Activated T-cell treated with anti-CD3 and anti-CD28 coated beads for 48 hours (primary cell): ENCODE results near the gene SYNDIG1.

Experiments
- DNase-seq: peaks from one replicate; pipeline ENCODE4 v3.0.0-alpha.2; 2020; ENCODE audit warnings: low read depth

SYNDIG1 gene

DNA sequence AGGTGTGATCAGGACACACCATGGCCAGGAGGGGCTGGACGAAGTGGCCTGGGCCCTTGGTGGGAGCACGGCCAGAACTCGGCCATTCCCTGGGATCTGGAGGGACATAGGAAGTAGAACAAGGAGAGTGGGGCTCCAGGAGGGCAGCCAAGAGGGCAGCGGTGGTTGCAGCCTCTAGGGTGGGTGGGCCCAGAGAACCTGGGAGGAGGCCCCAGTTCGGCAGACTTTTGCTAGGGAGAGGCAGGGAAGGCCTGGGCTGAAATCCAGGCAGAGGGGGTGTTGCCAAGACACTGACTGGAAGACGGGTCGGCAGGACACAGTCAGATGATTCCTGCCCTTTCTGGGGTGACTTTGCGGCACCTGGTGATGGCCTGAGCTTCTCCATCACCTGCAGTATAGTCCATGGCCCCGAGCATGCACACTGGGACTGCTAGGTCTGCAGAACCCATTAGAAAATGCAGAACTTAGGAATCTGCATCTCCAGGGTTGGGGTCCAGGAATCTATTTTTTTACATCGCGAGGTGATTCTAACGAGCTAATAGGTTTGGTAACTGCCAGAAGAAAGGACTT lies 224.8 kb downstream of the SYNDIG1 start:
- no peak for DNase-seq

DNA sequence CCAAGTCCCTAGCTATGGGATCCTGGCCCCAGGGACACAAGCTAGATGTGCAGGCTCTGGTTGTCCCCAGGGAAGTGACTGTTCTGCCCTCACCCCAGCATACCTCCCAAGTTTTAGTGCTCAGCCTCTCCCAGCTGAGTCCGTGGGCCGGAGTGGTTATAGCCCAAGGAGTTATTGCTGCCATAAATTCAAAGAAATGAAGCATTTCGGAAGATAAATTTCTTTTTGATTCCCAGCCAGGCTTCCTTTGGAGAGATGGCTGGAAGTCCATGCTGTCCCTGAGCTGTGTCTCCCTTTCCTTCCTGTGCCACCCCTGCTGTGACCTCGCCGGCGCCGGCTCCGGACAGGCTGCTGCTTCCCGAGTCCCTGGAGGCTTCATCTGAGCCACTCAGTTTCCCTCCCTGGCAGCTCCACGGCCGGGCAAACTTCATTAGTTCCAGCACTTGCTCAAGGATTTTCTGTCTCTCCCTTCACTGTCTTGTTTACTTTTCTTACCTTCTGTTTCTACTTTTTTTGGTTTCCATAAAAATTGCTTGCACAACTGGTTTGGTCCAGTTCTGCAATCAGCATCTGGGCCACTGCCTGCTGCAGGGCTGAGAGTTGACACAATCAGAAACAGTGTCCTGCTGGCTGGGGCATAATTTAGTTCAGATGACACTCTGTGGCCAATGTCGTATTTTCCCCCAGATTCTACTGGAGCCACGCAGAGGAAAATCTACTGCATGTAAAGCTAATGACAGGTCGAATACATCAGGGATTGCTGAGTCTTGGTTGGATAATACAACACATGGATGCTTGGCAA lies 225.5 kb downstream of the SYNDIG1 start:
- no peak for DNase-seq

DNA sequence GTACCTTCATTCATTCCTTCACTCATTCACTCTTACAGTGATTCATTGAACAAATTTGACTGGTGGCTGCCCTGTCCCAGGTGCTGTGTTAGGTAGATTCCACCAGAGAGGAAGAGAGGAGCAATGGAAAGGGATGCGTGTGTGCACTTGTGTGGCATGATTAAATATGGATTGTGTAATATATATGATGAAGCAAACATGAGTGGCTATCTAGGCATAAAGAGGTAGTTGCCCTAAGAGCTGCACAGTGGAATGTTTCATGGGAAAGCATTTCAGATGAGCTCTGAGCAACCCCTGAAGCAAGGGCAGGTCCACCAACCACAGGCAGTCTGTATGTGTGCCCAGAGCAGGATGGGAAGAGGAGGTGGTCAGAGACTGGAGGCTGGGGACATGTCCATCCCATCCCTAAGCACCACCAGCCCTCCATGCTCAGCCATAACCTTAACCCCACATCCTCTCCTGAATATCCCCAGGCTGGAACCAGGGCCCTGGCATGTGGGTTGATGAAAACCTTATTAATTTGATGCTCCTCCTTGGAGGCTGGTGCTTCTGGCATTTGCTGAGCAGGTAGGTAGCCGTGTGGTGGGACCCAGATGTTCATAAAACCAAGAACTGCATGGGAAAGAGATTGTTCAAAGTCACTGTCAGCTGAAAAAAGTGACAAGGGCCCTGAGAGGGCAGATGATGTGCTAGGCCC lies 226.2 kb downstream of the SYNDIG1 start:
- no peak for DNase-seq

DNA sequence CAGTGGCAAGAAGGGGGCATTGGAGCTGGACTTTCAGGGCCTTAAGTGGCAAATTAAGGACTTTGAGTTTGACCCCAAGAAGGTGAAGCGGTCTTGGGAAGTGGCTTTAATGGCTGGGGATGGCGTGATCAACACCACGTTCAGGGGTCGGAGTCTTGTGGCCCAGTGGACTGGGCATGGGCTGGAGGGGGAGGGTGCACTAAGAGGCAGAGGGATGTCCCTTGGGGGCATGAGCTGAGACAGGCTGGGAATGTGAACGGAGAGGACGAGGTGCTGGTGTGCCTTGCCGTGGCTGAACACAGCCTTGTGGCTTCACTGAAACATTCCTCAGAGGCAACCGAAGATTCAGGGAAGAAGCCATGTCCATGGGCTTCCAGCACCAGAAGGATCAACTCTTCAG lies 227.0 kb downstream of the SYNDIG1 start:
- no peak for DNase-seq

DNA sequence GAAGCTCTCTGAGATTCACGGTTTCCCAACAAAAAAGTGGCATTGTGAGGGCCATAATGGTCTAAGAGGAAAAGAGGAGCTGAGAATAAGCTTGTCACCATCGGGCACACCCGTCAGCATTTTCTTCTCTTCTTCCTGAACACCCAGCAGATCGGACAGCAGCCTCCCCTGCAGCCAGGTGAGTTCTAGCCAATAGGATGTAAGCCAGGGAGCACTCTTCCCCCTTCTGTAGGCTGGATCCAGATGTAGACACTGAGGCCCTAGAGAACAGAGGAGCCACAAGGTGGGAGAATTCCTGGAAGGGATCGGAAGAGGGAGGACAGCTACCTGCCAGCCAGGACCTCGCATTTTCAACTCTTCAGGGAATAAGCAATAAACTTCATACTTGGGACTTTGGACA lies 228.0 kb downstream of the SYNDIG1 start:
- DNase-seq: no peak

DNA sequence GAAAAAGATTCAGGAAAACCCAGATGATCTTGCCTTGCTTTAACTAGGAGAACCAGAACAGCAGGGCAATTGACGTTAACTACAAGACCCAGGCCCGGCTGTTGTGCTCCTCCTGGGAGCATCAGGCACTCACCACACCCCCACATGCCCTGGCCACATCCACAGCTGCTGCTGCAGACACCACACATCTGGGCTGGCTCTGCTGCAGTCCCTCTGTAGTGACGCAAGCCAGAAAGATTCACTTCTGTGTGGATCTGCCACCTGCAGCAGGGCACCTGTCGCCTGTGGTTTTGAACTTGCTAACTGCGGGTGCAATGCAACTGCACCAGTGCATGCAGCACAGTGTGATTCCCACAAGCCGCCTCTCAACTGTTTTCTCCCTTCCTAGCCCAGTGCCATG lies 228.8 kb downstream of the SYNDIG1 start:
- no peak for DNase-seq

DNA sequence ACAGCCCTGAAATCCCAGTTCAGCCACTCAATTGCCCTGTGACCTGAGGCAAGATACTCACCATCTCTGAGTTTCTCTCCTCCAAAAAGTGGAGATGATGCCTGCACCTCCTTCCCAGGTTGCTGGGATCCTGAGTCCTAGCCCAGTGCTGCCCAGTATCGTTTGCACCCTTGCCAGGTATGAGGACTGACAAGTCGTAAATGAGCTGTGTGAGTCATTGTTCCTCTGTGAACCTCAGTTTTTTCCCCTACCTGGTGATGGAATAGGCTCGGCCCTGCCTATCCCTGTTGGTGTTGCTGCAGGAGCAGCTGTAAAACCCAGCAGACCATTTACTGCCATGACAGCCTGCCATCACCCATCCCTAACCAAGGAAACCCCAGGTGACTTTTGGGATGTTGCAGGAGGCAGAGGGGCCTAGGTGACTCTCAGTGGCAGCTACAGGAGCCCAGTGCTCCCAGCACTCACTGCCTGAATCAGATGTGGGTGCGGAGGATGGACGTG lies 229.3 kb downstream of the SYNDIG1 start:
- no peak for DNase-seq

DNA sequence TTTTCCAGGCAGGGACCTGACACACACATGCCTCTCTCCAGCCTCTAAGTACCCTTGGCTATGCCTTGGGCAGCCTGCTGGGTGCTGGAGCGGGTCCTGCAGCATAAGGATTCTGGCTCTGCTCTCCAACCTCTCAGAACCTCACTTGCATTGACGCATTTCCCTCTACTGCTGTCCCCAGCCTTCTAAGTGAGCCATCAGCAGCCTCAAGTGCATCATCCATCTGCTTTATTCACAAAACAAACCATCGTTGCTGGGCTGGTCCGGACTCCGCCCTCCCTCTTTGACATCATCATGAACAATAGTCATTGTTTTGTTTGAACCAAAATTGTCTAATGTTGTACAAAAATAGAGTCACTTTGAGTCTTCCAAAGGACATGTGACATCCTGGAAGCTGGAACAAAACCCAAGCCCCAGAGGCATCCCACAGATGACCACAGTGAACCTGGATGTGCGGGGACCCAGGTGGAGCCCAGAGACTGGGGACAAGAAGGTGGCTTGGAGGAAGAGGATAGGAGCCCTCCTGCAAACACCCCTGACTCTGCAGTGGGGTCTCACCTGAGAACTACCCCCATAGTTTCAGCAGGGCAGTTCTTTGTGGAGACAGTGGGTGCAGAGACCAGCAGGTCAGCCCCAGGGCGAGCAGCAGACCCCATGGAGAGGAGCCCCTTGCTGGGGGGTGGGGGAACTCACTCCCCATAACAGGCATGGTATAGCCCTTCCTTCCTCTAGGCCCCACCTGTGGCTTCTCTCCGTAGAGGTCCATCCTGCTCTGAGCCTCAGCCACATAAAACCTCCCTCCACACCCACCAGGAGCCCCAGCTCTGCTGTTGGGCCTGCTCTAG lies 230.1 kb downstream of the SYNDIG1 start:
- DNase-seq: no peak

DNA sequence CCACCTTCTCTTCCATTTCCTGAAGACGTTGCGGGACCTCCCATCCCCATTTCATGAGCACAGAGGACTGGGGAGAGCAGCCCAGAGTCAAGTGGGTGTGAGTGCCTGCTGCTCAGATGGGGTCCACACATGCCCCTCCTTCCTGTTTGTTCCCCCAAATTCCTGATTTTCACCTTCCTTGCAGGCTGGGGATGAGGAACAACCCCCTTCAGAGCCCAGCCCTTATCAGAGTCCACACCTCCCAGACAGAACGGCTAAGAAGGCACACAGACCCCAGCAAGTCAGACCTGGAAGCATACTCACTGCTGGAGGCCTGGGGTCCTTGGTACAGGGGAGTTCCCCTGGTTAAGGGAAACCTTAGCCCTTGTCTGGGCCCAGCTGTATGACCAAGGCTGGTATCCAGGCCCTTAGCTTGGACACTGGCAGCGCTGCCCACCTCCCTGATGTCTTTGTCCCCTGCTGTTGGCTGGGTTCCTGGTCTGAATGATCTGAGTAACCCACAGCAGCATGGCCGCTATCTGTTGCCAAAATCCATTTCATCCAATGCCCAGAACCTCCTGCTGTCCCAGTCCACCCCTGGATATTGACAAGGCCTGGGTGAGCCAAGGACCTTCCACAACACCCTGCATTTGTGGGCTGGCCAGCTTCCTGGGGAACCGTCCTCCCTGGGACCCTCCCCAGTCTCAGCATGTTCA lies 230.9 kb downstream of the SYNDIG1 start:
- no peak for DNase-seq

DNA sequence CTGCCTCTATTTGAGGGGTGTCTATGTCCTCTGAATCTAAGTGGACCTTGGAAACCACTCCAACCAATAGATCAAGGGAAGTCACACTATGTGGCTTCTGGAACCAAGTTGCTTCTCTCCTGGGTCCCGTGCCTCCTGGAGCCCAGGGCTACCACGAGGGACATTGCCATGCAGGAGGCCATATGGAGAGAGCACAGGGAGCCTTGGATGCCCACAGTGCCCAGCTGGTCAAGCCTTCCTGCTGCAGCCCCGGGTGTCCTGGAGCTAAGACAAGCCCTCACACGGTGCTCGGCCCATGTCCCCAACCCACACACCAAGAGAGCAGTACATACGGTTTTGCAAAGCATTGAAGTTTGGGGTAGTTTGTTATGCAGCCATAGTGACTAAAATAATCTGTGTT lies 231.6 kb downstream of the SYNDIG1 start:
- DNase-seq: no peak

DNA sequence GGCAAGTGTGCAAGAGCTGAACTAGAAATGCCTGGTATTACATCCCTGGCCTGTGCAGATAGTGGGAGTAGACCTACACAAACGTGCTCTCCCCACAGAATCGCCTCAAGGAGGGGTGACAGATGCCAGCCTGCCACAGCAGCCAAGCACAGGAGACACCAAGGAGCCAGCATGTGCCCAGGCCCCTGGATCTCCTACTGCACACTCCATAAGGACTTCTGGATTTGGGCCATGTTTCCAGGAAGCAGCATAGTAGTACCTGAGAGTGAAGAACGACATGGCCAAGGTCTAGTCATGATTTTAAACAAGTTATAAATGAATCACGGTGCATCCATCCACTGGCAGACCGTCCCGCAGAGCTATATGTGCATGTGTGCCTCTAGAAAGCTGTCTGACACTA lies 232.2 kb downstream of the SYNDIG1 start:
- no peak for DNase-seq

DNA sequence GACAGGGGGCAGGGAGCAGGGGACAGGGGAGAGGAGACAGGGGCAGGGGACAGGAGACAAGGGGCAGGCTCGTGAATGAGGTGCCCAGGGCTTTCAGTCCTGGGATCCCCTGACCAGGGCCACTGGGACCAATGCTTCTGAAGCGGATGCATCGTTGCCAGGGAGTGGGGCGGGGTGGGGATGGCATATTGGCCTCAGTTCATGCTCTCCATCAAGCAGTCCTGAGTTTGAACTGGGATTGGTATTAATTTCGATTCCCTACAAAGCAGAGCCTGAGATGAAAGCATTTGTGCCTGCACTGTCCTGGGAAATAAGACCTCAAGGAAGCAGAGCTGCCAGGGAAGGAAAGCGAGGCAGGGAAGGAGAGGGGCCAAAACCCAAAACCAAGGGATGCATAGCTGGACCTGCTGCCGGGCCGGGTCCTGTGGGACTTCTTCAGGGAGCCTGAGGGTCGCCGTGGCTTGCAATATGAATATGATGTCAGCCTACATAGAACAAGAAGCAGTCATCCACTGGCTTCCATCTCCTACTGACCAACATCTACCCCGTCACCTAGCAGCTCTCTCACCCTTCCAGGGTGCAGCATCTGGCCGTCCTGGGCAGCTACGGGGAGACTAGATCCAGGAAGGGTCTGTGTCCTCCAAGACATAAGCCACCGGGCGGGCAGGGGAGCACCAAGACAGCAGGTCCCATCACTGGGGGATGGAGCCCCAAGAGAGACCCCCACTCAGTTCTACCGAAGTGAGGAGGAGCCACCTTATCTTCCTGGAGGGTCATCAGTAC lies 233.3 kb downstream of the SYNDIG1 start:
- no peak for DNase-seq

DNA sequence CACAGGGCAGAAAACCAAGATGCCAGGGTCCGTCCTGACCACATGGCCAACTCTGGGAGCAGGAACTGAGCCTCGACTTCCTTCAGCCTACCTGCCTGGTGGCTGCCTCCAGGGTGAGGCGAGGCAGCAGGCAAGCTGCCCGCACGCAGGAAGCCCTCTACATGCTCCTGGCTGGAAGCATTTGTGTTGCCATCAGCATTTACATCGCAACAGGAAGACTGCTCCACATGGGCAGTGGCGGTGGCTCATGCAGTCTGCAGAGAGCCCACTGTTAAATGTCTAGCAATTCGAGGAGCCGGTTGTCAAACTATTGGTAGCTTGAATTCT lies 233.8 kb downstream of the SYNDIG1 start:
- DNase-seq: no peak

DNA sequence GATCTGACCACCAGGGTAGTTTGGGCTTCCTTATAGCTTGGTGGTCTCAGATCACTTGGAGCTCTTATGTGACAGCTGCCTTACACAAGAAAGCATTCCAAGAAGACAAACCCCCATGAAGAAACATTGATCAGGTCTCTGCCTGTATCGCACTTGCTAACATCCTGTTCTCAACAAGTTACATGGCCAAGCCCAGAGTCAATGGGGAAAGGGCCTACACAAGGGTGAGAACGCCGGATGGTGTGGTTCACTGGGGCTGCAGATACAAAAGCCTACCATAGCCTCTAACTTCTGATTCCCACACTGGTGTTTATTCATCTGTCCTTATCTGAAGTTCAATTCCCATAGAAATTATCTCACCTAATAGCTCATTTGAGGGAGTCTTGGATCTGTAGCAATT lies 235.5 kb downstream of the SYNDIG1 start:
- no peak for DNase-seq

DNA sequence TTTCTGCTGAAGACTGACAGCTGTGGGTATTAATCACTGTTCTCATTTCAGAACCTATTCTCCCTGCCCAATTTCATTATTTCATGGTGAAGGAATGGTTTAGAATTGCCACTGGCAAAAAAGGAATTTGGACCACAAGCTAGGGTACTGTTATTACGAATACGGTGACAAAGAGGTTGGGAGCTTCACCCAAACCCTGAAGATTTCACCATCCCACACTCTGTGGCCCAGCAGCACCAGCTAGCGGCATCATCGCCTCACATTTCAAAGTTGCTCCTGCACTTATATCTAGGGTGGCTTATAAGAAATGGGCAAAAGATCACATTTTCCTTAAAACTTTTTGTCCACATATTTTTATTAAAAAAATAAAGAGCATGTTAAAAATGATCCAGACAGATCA lies 236.1 kb downstream of the SYNDIG1 start:
- no peak for DNase-seq

DNA sequence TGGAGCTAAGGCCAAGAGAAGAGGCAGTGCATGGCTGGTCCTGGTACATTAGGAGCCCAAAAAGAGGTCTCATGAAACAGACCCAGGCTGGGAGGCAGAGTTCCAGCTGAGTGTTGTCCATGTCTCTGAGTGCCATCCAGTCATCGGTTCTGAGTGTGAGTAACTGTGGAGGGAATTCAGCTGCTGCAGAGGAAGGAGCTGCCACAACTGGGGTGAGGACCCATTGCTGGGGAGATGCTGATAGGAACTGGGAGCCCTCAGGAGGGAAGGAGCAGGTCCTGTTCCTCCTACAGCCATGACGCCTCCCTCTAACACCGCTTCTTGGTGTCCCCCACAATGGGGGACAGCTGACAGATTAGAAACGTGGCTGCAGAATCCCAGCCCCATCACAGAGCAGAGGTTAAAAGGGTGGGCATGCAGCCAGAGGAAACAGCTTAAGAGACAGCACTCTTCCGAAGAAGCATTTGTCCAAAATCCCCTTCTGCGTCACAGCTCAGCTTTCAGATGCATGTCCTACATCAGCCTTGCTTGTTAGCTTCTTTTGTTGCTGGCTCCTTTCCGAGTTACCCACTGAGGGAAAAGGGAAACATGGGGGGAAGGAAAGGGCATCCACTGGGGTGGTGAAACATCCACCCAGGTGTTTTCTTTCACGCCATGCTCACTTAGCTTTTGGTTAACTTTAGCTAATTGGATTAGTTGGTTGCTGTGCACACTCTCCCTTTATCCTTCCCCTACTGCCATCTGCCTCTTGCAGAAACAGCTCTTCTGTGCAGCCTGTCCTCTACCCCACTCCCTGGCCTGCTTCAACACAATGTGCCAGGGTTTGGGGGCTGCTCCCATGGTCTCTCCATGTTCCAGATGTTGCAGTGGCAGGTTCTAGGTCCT lies 239.2 kb downstream of the SYNDIG1 start:
- no peak for DNase-seq
